Measurements from ENCODE around the gene CYP2U1.

- TF ChIP-seq CTCF (IDR thresholded peaks at IDR 0.05) (peak; percentile 74 to 82 (median 78)), POLR2AphosphoS5 (IDR thresholded peaks at IDR 0.05) (no peak), POLR2A (IDR thresholded peaks at IDR 0.05) (no peak), EP300 (IDR thresholded peaks at IDR 0.05) (no peak)
Observed at GRCh38 chr4:107913283-107913899, 18.0 kb upstream of the CYP2U1 start.
